ENCODE results near the gene DIP2C.

Gene DIP2C

GRCh38 chr10:297567-297966 is 391.9 kb downstream of the DIP2C start:
- Mint-ChIP-seq H3K4me3 (no peak overlapping the region), H3K4me1 (peaks cover 7% of the 10 kb centered on the region), H3K36me3 (ENCODE audit: low read depth) (no peaks in the 10 kb centered on the region), H3K27me3 (no peaks in the 10 kb centered on the region), H3K9me3 (no peaks in the 10 kb centered on the region), H3K27ac (no peak overlapping the region)
- ATAC-seq (no peak), DNase-seq (no peak)

- no peaks in the 10 kb centered on the region for H3K36me3 Mint-ChIP-seq (ENCODE audit: low read depth)
- H3K9me3 Mint-ChIP-seq: no peaks in the 10 kb centered on the region
- no peak overlapping the region for H3K27ac Mint-ChIP-seq
- DNase-seq: no peak
- H3K4me1 Mint-ChIP-seq: peaks cover 3% of the 10 kb centered on the region
- no peaks in the 10 kb centered on the region for H3K27me3 Mint-ChIP-seq
- no peak for ATAC-seq
- no peak overlapping the region for H3K4me3 Mint-ChIP-seq
Measured at GRCh38 chr10:293636-294035, 395.8 kb downstream of the DIP2C start.

GRCh38 chr10:290026-290725 is 399.3 kb downstream of the DIP2C start:
- Mint-ChIP-seq H3K4me1 (peaks cover 3% of the 10 kb centered on the region), H3K36me3 (ENCODE audit: low read depth) (peaks cover 3% of the 10 kb centered on the region), H3K27me3 (no peaks in the 10 kb centered on the region), H3K27ac (no peak overlapping the region), H3K9me3 (no peaks in the 10 kb centered on the region), H3K4me3 (no peak overlapping the region)
- ATAC-seq (no peak), DNase-seq (no peak)

GRCh38 chr10:289581-289980 is 399.9 kb downstream of the DIP2C start:
- Mint-ChIP-seq H3K27me3 (no peaks in the 10 kb centered on the region), H3K27ac (no peak overlapping the region)

GRCh38 chr10:288316-289200 is 400.9 kb downstream of the DIP2C start:
- peaks cover 3% of the 10 kb centered on the region for H3K36me3 Mint-ChIP-seq (ENCODE audit: low read depth)
- H3K27me3 Mint-ChIP-seq: no peaks in the 10 kb centered on the region
- H3K27ac Mint-ChIP-seq: no peak overlapping the region
- peaks cover 12% of the 10 kb centered on the region for H3K4me1 Mint-ChIP-seq
- ATAC-seq (no peak), DNase-seq (no peak)
- H3K4me3 Mint-ChIP-seq: no peak overlapping the region
- no peaks in the 10 kb centered on the region for H3K9me3 Mint-ChIP-seq

More at GRCh38 chr10:289581-289980, 399.9 kb downstream of the DIP2C start:
- Mint-ChIP-seq H3K4me3 (no peak overlapping the region), H3K36me3 (ENCODE audit: low read depth) (peaks cover 3% of the 10 kb centered on the region), H3K4me1 (peaks cover 5% of the 10 kb centered on the region), H3K9me3 (no peaks in the 10 kb centered on the region)
- DNase-seq: no peak
- no peak for ATAC-seq

GRCh38 chr10:287814-288213 is 401.7 kb downstream of the DIP2C start:
- no peak overlapping the region for H3K4me3 Mint-ChIP-seq
- H3K27ac Mint-ChIP-seq: no peak overlapping the region
- DNase-seq (no peak), ATAC-seq (no peak)
- H3K36me3 Mint-ChIP-seq (ENCODE audit: low read depth): peaks cover 3% of the 10 kb centered on the region
- no peaks in the 10 kb centered on the region for H3K9me3 Mint-ChIP-seq
- H3K4me1 Mint-ChIP-seq: peaks cover 12% of the 10 kb centered on the region
- H3K27me3 Mint-ChIP-seq: no peaks in the 10 kb centered on the region

GRCh38 chr10:287026-287709 is 402.3 kb downstream of the DIP2C start:
- Mint-ChIP-seq H3K36me3 (ENCODE audit: low read depth) (peaks cover 3% of the 10 kb centered on the region), H3K27ac (no peak overlapping the region), H3K9me3 (no peaks in the 10 kb centered on the region), H3K4me1 (peaks cover 12% of the 10 kb centered on the region), H3K27me3 (no peaks in the 10 kb centered on the region), H3K4me3 (no peak overlapping the region)
- no peak for ATAC-seq
- no peak for DNase-seq

- ATAC-seq: no peak
- Mint-ChIP-seq H3K36me3 (ENCODE audit: low read depth) (peaks cover 3% of the 10 kb centered on the region), H3K4me3 (no peak overlapping the region), H3K4me1 (peaks cover 12% of the 10 kb centered on the region), H3K9me3 (no peaks in the 10 kb centered on the region), H3K27me3 (no peaks in the 10 kb centered on the region), H3K27ac (no peak overlapping the region)
- no peak for DNase-seq
Measured at GRCh38 chr10:285216-285615, 404.3 kb downstream of the DIP2C start.

GRCh38 chr10:283916-284356 is 405.5 kb downstream of the DIP2C start:
- H3K27ac Mint-ChIP-seq: peak overlapping the region; percentile 53
- no peaks in the 10 kb centered on the region for H3K27me3 Mint-ChIP-seq
- DNase-seq: peak; percentile 41
- H3K4me1 Mint-ChIP-seq: peaks cover 12% of the 10 kb centered on the region
- no peaks in the 10 kb centered on the region for H3K9me3 Mint-ChIP-seq
- H3K36me3 Mint-ChIP-seq (ENCODE audit: low read depth): peaks cover 3% of the 10 kb centered on the region
- peak; percentile 80 for ATAC-seq
- no peak overlapping the region for H3K4me3 Mint-ChIP-seq

GRCh38 chr10:283140-283479 is 406.4 kb downstream of the DIP2C start:
- Mint-ChIP-seq H3K9me3 (no peaks in the 10 kb centered on the region), H3K36me3 (ENCODE audit: low read depth) (peaks cover 3% of the 10 kb centered on the region), H3K4me1 (peaks cover 12% of the 10 kb centered on the region), H3K27me3 (no peaks in the 10 kb centered on the region), H3K27ac (no peak overlapping the region), H3K4me3 (no peak overlapping the region)
- DNase-seq: no peak
- no peak for ATAC-seq

- DNase-seq: no peak
- no peak overlapping the region for H3K4me3 Mint-ChIP-seq
- H3K9me3 Mint-ChIP-seq: no peaks in the 10 kb centered on the region
- peaks cover 3% of the 10 kb centered on the region for H3K36me3 Mint-ChIP-seq (ENCODE audit: low read depth)
- no peak overlapping the region for H3K27ac Mint-ChIP-seq
- H3K27me3 Mint-ChIP-seq: no peaks in the 10 kb centered on the region
- ATAC-seq: no peak
- H3K4me1 Mint-ChIP-seq: peaks cover 12% of the 10 kb centered on the region
Measured at GRCh38 chr10:282294-283139, 407.0 kb downstream of the DIP2C start.

GRCh38 chr10:279655-280054 is 409.8 kb downstream of the DIP2C start:
- Mint-ChIP-seq H3K4me1 (peaks cover 10% of the 10 kb centered on the region), H3K27ac (no peak overlapping the region), H3K27me3 (no peaks in the 10 kb centered on the region), H3K9me3 (no peaks in the 10 kb centered on the region), H3K36me3 (ENCODE audit: low read depth) (no peaks in the 10 kb centered on the region), H3K4me3 (no peak overlapping the region)
- no peak for ATAC-seq
- DNase-seq: no peak

GRCh38 chr10:279232-279631 is 410.2 kb downstream of the DIP2C start:
- Mint-ChIP-seq H3K4me1 (peaks cover 6% of the 10 kb centered on the region), H3K4me3 (no peak overlapping the region), H3K27me3 (no peaks in the 10 kb centered on the region), H3K36me3 (ENCODE audit: low read depth) (no peaks in the 10 kb centered on the region), H3K27ac (no peak overlapping the region), H3K9me3 (no peaks in the 10 kb centered on the region)
- no peak for ATAC-seq
- DNase-seq: no peak

GRCh38 chr10:278707-279106 is 410.8 kb downstream of the DIP2C start:
- Mint-ChIP-seq H3K9me3 (no peaks in the 10 kb centered on the region), H3K27me3 (no peaks in the 10 kb centered on the region), H3K4me1 (peaks cover under 1% of the 10 kb centered on the region), H3K36me3 (ENCODE audit: low read depth) (no peaks in the 10 kb centered on the region), H3K27ac (no peak overlapping the region), H3K4me3 (no peak overlapping the region)
- no peak for ATAC-seq
- DNase-seq: no peak
